OCI-LY7 (cell line): Measurements from ENCODE around the gene ERCC2. TPM values are rescaled to one million over a fixed set of nuclear protein-coding genes. Genes with fewer than 3 reads are reported as not detected.

Experiments used
- BruUV-seq: library from RNA; stranded (reverse); fragments of 400-500 nt; replicated peaks from 2 replicates; lab custom pipeline; 2021; lab: Mats Ljungman, UMichigan
- CTCF ChIA-PET: fragments of 300-600 bp; sonication (Branson Sonifier 250); formaldehyde crosslinking; loops from one replicate; lab custom pipeline; 2022; ENCODE audit warnings: antibody characterized with exemption; ENCODE audit not compliant: unreplicated experiment; lab: Charles Lee
- POLR2A ChIA-PET: fragments of 300-600 bp; sonication (Branson Sonifier 250); formaldehyde crosslinking; loops from one replicate; lab custom pipeline; 2022; ENCODE audit warnings: antibody characterized with exemption; lab: Charles Lee
- DNase-seq: peaks from one replicate; pipeline ENCODE4 v3.0.0-alpha.2; 2015; ENCODE audit warnings: low spot score
- H2AFZ ChIP-seq: fragments of 200-600 bp; sonication (generic), shearing (Covaris generic); 2 replicates; pipeline ENCODE4 v1.6.1; 2014; ENCODE audit warnings: mild to moderate bottlenecking, antibody characterized with exemption, low read length, moderate library complexity
- H3K27ac ChIP-seq: fragments of 200-600 bp; sonication (generic); 2 replicates; pipeline ENCODE4 v1.5.1; 2014; ENCODE audit warnings: mixed run types, low read depth, mild to moderate bottlenecking, moderate library complexity, low read length, inconsistent platforms; ENCODE audit not compliant: poor library complexity, severe bottlenecking
- H3K36me3 ChIP-seq: fragments of 200-600 bp; sonication (generic); 2 replicates; pipeline ENCODE4 v1.6.1; 2014; ENCODE audit warnings: mild to moderate bottlenecking, antibody characterized with exemption, low read length, moderate library complexity, mixed read lengths; ENCODE audit not compliant: insufficient read depth
- H3K4me1 ChIP-seq: fragments of 200-600 bp; sonication (generic); 2 replicates; pipeline ENCODE4 v1.5.1; 2014; ENCODE audit warnings: mild to moderate bottlenecking, low read length; ENCODE audit not compliant: insufficient read depth, poor library complexity, severe bottlenecking
- H3K4me2 ChIP-seq: fragments of 200-600 bp; sonication (generic); 2 replicates; pipeline ENCODE4 v1.6.1; 2014; ENCODE audit warnings: mild to moderate bottlenecking, low read length
- H3K4me3 ChIP-seq: fragments of 200-600 bp; sonication (generic); 2 replicates; pipeline ENCODE4 v1.5.1; 2014; ENCODE audit warnings: mild to moderate bottlenecking, low read depth, low read length; ENCODE audit not compliant: poor library complexity, severe bottlenecking
- H3K79me2 ChIP-seq: fragments of 200-600 bp; sonication (generic); 2 replicates; pipeline ENCODE4 v1.6.1; 2016; ENCODE audit warnings: low read depth, mild to moderate bottlenecking, low read length, moderate library complexity, mixed read lengths; ENCODE audit not compliant: insufficient read depth
- H3K9me2 ChIP-seq: fragments of 200-600 bp; sonication (generic); 2 replicates; pipeline ENCODE4 v1.6.1; 2016; ENCODE audit warnings: mild to moderate bottlenecking, low read length, mixed read lengths; ENCODE audit not compliant: insufficient read depth
- H3K9me3 ChIP-seq: fragments of 200-600 bp; sonication (generic); 2 replicates; pipeline ENCODE4 v1.6.1; 2014; ENCODE audit warnings: mild to moderate bottlenecking, mixed run types, low read length, mixed read lengths
- H4K20me1 ChIP-seq: fragments of 200-600 bp; sonication (generic); 2 replicates; pipeline ENCODE4 v1.6.1; 2014; ENCODE audit warnings: mild to moderate bottlenecking, antibody characterized with exemption, low read length, moderate library complexity, mixed read lengths; ENCODE audit not compliant: insufficient read depth
- EZH2phosphoT487 ChIP-seq: fragments of 200-600 bp; sonication (generic); IDR thresholded peaks from 2 replicates; pipeline ENCODE4 v1.6.1; 2018; ENCODE audit warnings: low read depth, borderline replicate concordance, mild to moderate bottlenecking, mixed run types, antibody characterized with exemption, low read length, moderate library complexity, mixed read lengths
- intact Hi-C: fragments of 100-400 bp; cut with micrococcal nuclease; formaldehyde crosslinking; loops from one replicate; pipeline ENCODE4 v1.10.0; 2022; ENCODE audit not compliant: unreplicated experiment
- total RNA-seq, 2 experiments: library from RNA; depleted of rRNA in 1 of 2; stranded (reverse); fragments of >200 nt in 1 of 2; shearing (Covaris generic) in 1 of 2; gene quantifications; 2 replicates each; pipeline ENCODE4 v1.2.3, GENCODE V29; 2014 to 2022
- TF ChIP-seq, protein P1 (sequence below): fragments of 200-600 bp; sonication (generic); conservative IDR thresholded peaks from 2 replicates; pipeline ENCODE4 v1.5.1; 2014; ENCODE audit warnings: mild to moderate bottlenecking, antibody characterized with exemption, low read length, moderate library complexity, mixed read lengths

Gene ERCC2
- total RNA-seq, 2 experiments from 2014 or later: 21.0 to 24.4 TPM

GRCh38 chr19:45362291-45362690, 8.1 kb downstream of the ERCC2 start:
- Histone ChIP-seq H3K9me2 (no peaks in the 10 kb centered on the region), H3K79me2 (no peaks in the 10 kb centered on the region), H2AFZ (no peak overlapping the region), H3K4me1 (no peaks in the 10 kb centered on the region), H3K4me2 (no peak overlapping the region), H3K9me3 (no peaks in the 10 kb centered on the region), H4K20me1 (no peaks in the 10 kb centered on the region), H3K36me3 (peaks cover 18% of the 10 kb centered on the region; the same call in 1 of the 2 replicates), H3K4me3 (no peak overlapping the region), H3K27ac (no peak overlapping the region)
- intact Hi-C loops: no loop called here
- POLR2A ChIA-PET: no interaction called here
- DNase-seq: no peak
- TF ChIP-seq, protein P1, sequence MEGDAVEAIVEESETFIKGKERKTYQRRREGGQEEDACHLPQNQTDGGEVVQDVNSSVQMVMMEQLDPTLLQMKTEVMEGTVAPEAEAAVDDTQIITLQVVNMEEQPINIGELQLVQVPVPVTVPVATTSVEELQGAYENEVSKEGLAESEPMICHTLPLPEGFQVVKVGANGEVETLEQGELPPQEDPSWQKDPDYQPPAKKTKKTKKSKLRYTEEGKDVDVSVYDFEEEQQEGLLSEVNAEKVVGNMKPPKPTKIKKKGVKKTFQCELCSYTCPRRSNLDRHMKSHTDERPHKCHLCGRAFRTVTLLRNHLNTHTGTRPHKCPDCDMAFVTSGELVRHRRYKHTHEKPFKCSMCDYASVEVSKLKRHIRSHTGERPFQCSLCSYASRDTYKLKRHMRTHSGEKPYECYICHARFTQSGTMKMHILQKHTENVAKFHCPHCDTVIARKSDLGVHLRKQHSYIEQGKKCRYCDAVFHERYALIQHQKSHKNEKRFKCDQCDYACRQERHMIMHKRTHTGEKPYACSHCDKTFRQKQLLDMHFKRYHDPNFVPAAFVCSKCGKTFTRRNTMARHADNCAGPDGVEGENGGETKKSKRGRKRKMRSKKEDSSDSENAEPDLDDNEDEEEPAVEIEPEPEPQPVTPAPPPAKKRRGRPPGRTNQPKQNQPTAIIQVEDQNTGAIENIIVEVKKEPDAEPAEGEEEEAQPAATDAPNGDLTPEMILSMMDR: no peak
- no peak for TF ChIP-seq EZH2phosphoT487
- CTCF ChIA-PET: no interaction called here
- no TSS peak for BruUV-seq

DNA sequence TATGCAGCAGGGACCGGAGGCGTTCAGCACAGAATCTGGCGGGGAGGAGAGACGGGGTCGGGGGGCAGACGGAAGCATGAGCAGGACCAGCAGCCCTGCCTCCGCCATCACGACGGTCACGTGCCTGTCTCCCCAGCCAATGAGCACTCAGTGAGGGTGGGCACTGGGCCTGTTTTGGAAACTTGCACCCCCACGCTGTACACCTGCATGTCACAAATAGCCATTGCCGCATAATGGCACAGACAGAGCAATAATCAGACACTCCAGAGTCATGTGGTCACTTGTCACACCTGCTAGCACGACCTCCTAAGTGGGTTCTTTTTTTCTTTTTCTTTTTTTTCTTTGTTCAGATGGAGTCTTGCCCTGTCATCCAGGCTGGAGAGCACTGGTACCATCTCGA, 8.8 kb downstream of the ERCC2 start:
- peaks cover 18% of the 10 kb centered on the region; the same call in 1 of the 2 replicates for H3K36me3 ChIP-seq
- H3K9me3 ChIP-seq: no peaks in the 10 kb centered on the region
- H3K9me2 ChIP-seq: no peaks in the 10 kb centered on the region
- no peak overlapping the region for H2AFZ ChIP-seq
- intact Hi-C loops: no loop called here
- no peak overlapping the region for H3K4me2 ChIP-seq
- TF ChIP-seq, protein P1: no peak
- no peak for TF ChIP-seq EZH2phosphoT487
- no peak overlapping the region for H3K27ac ChIP-seq
- CTCF ChIA-PET: no interaction called here
- peak; percentile 42 for DNase-seq
- H4K20me1 ChIP-seq: no peaks in the 10 kb centered on the region
- H3K4me3 ChIP-seq: no peak overlapping the region
- POLR2A ChIA-PET: no interaction called here
- no peaks in the 10 kb centered on the region for H3K79me2 ChIP-seq
- no TSS peak for BruUV-seq
- no peaks in the 10 kb centered on the region for H3K4me1 ChIP-seq

GRCh38 chr19:45358213-45358792, 12.1 kb downstream of the ERCC2 start:
- Histone ChIP-seq H4K20me1 (no peaks in the 10 kb centered on the region), H3K36me3 (peaks cover 29% of the 10 kb centered on the region), H3K4me1 (no peaks in the 10 kb centered on the region), H3K9me3 (no peaks in the 10 kb centered on the region), H3K27ac (no peak overlapping the region), H3K9me2 (no peaks in the 10 kb centered on the region), H3K79me2 (no peaks in the 10 kb centered on the region), H3K4me2 (no peak overlapping the region), H3K4me3 (no peak overlapping the region), H2AFZ (no peak overlapping the region)
- intact Hi-C loops: no loop called here
- no peak for DNase-seq
- CTCF ChIA-PET: no interaction called here
- POLR2A ChIA-PET: no interaction called here
- BruUV-seq: no TSS peak
- TF ChIP-seq EZH2phosphoT487: no peak
- TF ChIP-seq, protein P1: no peak
